HG02884 (cell line): ENCODE results near the gene VWA8.

Experiments used
- ATAC-seq: cut with Tn5 transposase; IDR thresholded peaks from one replicate; pipeline ENCODE4 v1.9.1; 2021; ENCODE audit warnings: mild to moderate bottlenecking, moderate library complexity; ENCODE audit not compliant: unreplicated experiment

VWA8 gene

DNA sequence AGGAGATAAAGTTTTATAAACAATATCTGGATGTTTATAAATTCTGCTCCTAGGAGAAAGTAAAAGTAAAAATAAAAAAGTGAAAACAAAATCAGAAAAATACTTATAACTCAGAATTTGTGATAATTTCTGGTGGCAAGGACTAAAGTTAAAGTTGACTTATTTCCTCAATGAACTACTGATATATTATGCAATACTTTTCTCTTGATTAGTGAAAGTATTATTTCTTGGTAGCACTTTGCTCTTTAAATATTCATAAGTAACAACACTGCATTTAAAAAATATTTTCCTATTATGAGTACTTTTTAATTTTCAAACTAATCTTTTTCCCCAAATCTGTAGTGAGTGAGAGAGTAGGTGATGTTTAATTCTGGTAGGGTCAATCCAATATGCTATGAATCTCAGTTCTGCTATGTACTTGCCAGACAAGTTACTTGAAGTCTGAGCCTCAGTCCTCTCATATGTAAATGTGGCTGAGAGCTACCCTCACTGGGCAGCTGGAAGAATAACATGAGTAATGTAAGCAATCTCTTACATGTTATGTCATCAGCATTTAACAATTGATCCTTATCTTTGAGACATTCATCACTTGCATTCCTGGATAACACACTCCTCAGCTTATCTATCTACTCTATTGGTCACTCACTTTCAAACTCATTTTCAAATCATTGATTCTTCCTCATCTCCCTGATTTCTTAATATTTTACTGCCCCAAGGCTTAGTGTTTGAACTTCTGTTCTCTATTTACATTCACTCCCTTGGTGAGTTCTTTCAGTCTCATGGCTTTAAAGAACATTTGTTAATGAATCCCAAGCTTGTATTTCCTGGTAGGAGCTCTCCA lies 264.5 kb downstream of the VWA8 start:
- ATAC-seq: no peak

- peak; percentile 78 for ATAC-seq
Observed at GRCh38 chr13:41694545-41695301, 266.2 kb downstream of the VWA8 start.

DNA sequence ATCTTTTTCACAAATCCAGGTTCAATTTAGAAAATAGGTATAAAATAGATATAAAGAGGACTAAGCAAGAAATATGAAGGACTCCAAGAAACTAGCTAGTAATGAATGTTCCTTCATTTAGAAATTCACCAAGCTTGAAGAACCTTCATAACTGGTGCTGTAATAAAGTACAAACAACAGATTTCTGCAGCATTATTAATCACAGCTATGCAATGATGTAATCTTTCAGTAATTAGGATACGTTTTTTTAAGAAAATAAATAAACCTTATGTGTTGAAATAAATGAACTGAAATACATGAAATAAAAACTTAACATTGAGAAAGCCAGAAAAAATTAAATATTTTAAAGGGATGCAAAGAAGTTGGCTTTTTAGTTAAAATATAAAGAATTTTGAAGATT lies 267.5 kb downstream of the VWA8 start:
- no peak for ATAC-seq

DNA sequence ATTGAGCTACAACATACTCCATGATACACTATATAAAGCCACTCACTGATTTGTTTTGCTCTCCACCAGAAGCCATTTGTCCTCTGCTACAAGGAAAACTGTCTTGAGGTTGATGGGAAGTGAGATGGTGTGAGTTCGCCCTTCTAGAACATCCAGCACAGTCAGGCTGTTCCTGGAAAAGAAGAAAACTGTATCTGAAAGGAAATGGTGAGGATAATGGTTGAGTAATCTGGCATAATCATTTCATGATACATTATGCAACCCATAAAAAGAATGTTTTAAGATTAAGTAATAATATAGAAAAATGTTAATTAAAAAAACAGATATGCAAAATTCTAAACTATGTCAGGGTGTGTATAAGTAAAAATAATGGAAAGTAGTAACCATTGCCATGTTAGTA lies 269.6 kb downstream of the VWA8 start:
- no peak for ATAC-seq

GRCh38 chr13:41682766-41683165 lies 278.1 kb downstream of the VWA8 start:
- ATAC-seq: no peak

- no peak for ATAC-seq
Observed at GRCh38 chr13:41682001-41682400, 278.9 kb downstream of the VWA8 start.

GRCh38 chr13:41681587-41681986 lies 279.3 kb downstream of the VWA8 start:
- ATAC-seq: no peak

GRCh38 chr13:41680900-41681299 lies 280.0 kb downstream of the VWA8 start:
- no peak for ATAC-seq

- ATAC-seq: no peak
Observed at GRCh38 chr13:41678848-41679247, 282.1 kb downstream of the VWA8 start.

- no peak for ATAC-seq
Observed at GRCh38 chr13:41678249-41678648, 282.7 kb downstream of the VWA8 start.

DNA sequence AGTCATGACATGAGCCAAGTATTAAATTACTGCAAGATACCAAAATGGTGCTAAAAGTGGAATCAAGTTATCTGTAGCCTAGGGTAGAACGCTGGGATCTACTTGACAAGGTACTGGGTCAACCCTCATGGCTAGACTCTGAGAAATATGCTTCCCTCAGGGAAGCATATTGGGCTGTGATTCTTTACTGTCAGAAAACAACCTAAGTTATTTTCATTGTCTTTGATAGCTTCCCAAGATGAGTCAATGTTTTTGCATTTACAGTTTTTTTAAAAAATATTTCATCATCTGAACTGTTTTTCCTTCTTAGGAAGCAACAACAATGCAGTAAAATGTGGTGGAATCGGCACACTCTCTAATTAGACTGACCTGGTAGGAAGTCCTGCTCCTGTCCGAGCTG lies 285.6 kb downstream of the VWA8 start:
- no peak for ATAC-seq

DNA sequence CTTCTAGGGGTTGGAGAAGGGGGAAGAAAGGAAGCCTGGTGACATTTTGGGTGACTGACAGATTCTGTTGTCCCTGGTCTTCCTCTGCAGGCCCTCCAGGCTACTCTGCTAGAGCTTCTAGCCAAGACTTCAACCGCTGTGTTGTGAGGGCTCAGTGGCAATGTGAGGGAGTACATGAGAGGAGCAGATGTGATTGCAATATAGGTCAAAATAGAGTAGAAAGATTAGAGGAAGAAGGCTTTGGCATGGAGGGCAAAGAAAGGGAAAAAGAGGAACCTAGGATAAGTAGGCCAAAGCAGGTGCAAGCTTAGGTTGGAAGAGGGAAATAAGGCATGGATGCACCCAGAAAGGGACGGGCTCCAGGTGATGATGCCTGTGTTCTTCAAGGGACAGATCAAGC lies 286.7 kb downstream of the VWA8 start:
- ATAC-seq: no peak

GRCh38 chr13:41673640-41674039 lies 287.3 kb downstream of the VWA8 start:
- no peak for ATAC-seq

- ATAC-seq: no peak
Observed at GRCh38 chr13:41670873-41671443, 290.0 kb downstream of the VWA8 start.

DNA sequence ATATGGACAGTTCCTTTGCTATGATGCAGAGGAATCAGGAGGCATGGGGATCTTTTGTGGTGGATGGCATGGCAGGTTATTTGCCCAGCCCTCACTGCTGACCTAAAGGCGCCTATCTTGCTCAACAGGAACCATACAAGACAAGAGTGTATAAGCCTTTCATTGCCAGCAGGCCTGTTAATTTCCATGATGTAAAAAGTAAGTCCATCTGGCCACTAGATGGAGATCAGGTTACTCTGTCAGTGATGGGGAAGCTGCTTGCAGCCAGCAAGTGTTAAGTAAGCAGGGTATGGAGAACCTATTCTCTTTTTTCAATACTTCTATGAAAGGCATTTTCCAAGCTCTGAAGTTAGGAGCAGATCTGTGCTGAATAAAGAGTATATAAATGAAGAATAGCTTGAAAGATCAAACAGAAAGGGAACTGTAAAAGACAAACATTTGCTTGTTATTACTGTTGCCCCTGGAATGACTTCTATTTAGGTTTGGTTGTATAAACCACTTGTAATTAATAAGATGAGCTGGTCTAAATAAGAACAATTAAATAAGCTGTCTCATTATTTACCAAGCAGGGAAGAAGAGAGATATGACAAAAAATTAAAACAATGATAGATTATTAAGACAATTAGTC lies 292.7 kb downstream of the VWA8 start:
- peak; percentile 73 for ATAC-seq

GRCh38 chr13:41666644-41667043 lies 294.3 kb downstream of the VWA8 start:
- no peak for ATAC-seq

DNA sequence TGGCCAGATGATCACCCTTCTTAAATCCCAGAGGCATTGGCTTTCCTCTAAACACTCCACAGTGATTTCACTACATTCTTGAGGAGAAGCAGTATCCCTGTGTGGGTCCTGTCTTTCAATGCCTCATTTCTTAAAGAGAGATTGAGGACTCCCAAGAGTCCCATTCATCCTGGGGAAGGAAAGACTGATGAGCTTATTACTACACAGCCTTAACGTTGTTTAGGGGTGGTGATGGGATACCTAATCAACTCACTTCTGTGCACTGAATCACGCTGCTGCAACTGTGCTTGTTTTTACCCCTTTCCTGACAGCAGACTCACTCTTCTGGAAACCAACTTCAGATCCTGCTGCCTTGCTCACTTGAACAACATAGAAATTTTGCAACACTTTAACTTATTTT lies 300.5 kb downstream of the VWA8 start:
- no peak for ATAC-seq

DNA sequence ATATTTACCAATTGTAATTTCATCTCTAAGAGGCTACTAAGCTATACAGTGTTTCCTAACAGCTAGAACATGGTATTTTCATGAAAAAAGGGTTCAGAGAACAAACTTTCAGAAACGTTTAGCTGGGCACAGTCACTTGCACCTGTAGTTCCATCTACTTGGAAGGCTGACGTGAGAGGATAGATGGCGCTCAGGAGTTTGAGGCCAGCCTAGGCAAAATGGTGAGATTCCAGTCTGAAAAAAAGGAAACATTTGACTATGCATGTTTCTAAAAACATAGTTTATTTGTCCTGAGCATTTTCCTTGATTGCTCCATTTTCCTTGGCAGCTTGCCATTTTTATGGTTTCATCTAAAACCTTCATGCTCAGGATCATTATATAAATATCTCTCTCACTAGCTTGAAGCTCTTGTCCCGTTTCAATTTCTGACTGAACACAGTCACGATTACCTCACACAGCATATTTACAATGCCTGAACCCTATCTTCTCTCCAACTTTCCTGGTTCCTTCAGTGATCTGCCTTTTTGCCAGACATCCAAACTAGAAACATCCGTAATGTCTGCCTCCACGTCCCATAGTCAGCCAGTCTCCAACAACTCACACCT lies 302.8 kb downstream of the VWA8 start:
- no peak for ATAC-seq

DNA sequence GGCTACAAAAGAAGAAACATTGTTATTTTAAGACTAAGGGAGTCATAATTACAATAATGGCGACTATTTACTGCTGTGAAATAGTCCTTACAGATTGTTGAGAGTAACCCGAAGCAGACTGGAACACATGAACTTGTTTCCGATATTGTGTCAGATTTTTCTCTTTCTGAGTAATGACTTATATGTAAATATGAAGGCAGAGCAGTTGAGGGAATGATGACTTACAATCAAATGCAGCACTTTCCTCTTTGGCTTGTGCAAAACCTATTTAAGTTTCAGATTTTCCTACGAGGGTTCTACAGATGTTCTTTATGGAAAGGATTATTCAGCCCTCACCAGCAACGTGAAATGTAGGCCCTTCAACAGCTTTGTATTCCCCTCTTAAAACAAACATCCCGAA lies 304.9 kb downstream of the VWA8 start:
- ATAC-seq: no peak

- ATAC-seq: no peak
Observed at GRCh38 chr13:41654796-41655195, 306.1 kb downstream of the VWA8 start.

DNA sequence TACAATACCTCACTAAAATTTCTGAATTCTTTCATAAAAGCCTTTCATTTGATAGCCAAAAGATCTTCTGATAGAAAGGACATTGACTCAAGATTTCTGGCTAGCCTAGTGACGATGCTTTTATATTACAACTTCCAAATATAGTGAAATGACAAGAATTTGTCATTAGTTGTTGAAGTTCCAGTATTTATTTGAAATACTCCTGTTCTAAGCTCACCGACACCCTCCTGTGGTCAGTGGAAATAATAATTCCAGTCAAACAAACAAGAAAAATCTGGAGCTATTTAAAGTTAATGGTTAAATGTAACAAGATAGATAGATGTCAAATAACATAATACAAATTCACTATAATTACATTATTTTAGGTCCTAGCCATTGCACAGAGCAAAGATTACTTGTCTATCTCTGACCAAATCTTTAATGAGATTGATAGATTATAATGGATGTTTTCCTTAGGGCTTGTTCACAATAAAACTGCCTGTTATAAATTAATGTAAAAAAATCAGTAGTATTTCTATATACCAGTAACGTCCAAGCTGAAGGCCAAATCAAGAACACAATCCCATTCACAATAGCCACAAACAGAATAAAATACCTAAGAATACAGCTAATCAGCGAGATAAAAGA lies 308.1 kb downstream of the VWA8 start:
- ATAC-seq: no peak
